Caco-2 (cell line): Measurements from ENCODE around the gene KCNK4. TPM values are rescaled to one million over a fixed set of nuclear protein-coding genes. Genes with fewer than 3 reads are reported as not detected.

Experiments used
- BruUV-seq: library from RNA; stranded (reverse); fragments of 400-500 nt; replicated peaks from 2 replicates; lab custom pipeline; 2021; lab: Mats Ljungman, UMichigan
- CTCF ChIA-PET: fragments of 300-600 bp; sonication (Branson Sonifier 250); formaldehyde crosslinking; loops from one replicate; lab custom pipeline; 2022; ENCODE audit warnings: antibody characterized with exemption; lab: Charles Lee
- POLR2A ChIA-PET: fragments of 300-600 bp; sonication (Branson Sonifier 250); formaldehyde crosslinking; loops from one replicate; lab custom pipeline; 2022; ENCODE audit warnings: antibody characterized with exemption; lab: Charles Lee
- DNase-seq, 2 experiments: peaks; one replicate each; pipeline versions ENCODE4 v3.0.0 to v3.0.0-alpha.2; 2020 to 2022
- H3K27me3 ChIP-seq: replicated peaks from 2 replicates; pipeline ENCODE4 v1.6.0; 2011; ENCODE audit warnings: low read length; ENCODE audit not compliant: control insufficient read depth, insufficient read depth
- H3K36me3 ChIP-seq: 2 replicates; pipeline ENCODE4 v1.5.1; 2011; ENCODE audit warnings: low read length; ENCODE audit not compliant: control insufficient read depth, insufficient read depth
- H3K4me1 ChIP-seq: fragments of 250-450 bp; sonication (Bioruptor Pico); 2 replicates; pipeline ENCODE4 v1.5.1; 2020; ENCODE audit warnings: mild to moderate bottlenecking
- H3K4me3 ChIP-seq: 2 replicates; pipeline ENCODE4 v1.5.1; 2011; ENCODE audit warnings: low read depth, mild to moderate bottlenecking, control low read depth, low read length
- H3K9me3 ChIP-seq: fragments of 250-450 bp; sonication (Bioruptor Pico); 2 replicates; pipeline ENCODE4 v1.5.1; 2020; ENCODE audit warnings: mild to moderate bottlenecking, moderate library complexity
- H3K27ac Mint-ChIP-seq: one replicate; pipeline ENCODE4 v1.8.0; 2022; ENCODE audit warnings: mixed read lengths; ENCODE audit not compliant: unreplicated experiment
- H3K27me3 Mint-ChIP-seq: one replicate; pipeline ENCODE4 v1.8.0; 2022; ENCODE audit warnings: mixed read lengths; ENCODE audit not compliant: insufficient read depth, unreplicated experiment
- H3K36me3 Mint-ChIP-seq: one replicate; pipeline ENCODE4 v1.8.0; 2022; ENCODE audit warnings: mild to moderate bottlenecking, mixed read lengths; ENCODE audit not compliant: insufficient read depth, unreplicated experiment
- H3K4me1 Mint-ChIP-seq: one replicate; pipeline ENCODE4 v1.8.0; 2022; ENCODE audit warnings: low read depth, mixed read lengths; ENCODE audit not compliant: unreplicated experiment
- H3K4me3 Mint-ChIP-seq: one replicate; pipeline ENCODE4 v1.8.0; 2022; ENCODE audit warnings: mild to moderate bottlenecking, moderate library complexity, mixed read lengths; ENCODE audit not compliant: unreplicated experiment
- H3K9me3 Mint-ChIP-seq: one replicate; pipeline ENCODE4 v1.8.0; 2022; ENCODE audit warnings: mixed read lengths; ENCODE audit not compliant: unreplicated experiment
- intact Hi-C: fragments of 100-400 bp; cut with micrococcal nuclease; formaldehyde crosslinking; loops from one replicate; pipeline ENCODE4 v1.10.0; 2022; ENCODE audit not compliant: unreplicated experiment
- total RNA-seq: library from RNA; stranded (reverse); gene quantifications from 2 replicates; pipeline ENCODE4 v1.2.3, GENCODE V29; 2022
- TF ChIP-seq, protein P1 (sequence below), 2 experiments: fragments of 200-600 bp in 1 of 2; IDR thresholded peaks; 1 replicate in 1 of 2; 2 replicates in 1 of 2; pipeline versions ENCODE4 v1.5.1 to v1.8.0; 2011 to 2022; ENCODE audit warnings: antibody characterized with exemption in 1 of 2, control low read depth in 1 of 2, inconsistent platforms in 1 of 2, low read depth in 1 of 2, low read length in 1 of 2, mild to moderate bottlenecking in 1 of 2, moderate library complexity in 1 of 2; ENCODE audit not compliant: insufficient read depth in 1 of 2, severe bottlenecking in 1 of 2, unreplicated experiment in 1 of 2

KCNK4 gene
- total RNA-seq, 1 experiment from 2014 or later: not detected

DNA sequence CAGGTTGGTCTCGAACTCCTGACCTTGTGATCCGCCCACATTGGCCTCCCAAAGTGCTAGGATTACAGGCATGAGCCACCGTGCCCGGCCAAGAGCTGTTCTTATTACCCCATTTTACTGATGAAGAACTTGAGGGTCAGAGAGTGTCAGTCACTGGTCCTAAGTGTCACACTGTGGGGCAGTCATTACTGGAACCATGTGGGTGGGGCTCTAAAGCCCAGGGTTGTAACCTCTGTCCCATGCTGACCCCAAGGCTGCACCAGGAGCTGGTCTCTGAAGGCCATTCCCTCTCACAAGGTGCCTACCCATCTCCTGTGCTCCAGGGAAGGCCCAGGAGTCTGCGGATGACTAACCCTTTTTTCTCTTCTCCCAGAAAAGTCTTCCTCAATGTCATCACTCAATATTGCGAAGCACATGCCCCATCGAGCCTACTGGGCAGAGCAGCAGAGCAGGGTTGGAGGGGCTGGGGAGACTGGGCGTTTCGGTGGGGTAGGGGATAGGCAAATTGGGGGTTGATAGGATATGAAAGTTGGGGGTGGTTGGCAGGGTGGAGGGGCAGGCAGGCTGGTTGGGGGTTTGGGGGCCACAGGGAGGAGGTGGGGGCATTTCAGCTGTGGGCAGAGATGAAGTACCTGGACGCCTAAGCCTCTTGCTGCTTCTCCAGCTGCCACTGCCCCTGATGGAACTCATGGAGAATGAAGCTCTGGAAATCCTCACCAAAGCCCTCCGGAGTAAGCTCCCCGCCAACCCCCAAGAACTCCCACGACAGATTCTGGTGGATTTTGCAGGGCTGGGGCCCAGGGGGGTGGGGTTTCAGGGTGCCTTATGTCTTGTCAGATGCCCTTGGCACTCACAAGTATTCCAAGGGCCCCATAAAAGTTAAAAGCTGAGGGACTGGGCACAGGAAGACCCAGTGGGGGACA lies 12.3 kb downstream of the KCNK4 start:
- BruUV-seq: no TSS peak
- Histone ChIP-seq H3K4me3 (peak overlapping the region; percentile 65), H3K27me3 (no peaks in the 10 kb centered on the region), H3K9me3 (no peaks in the 10 kb centered on the region), H3K36me3 (peaks cover 3% of the 10 kb centered on the region; the same call in 1 of the 2 replicates), H3K4me1 (peaks cover 26% of the 10 kb centered on the region)
- no peaks in the 10 kb centered on the region for H3K9me3 Mint-ChIP-seq
- peaks cover 9% of the 10 kb centered on the region for H3K4me1 Mint-ChIP-seq
- CTCF ChIA-PET: interaction anchor here (0.7 to 5.8 kb wide), 15 partner anchors 11 to 463 kb away, joined by 3 to 61 read pairs (median 8); partner anchors contain the start of genes BAD, FKBP2, GPR137 and NUDT22
- intact Hi-C loops: loop anchor here (1.0 to 2.0 kb wide), 3 partner anchors 19 to 63 kb away; partner anchors contain the start of genes BAD, FKBP2, GPR137 and PLCB3
- peaks cover 42% of the 10 kb centered on the region for H3K36me3 Mint-ChIP-seq
- no peaks in the 10 kb centered on the region for H3K27me3 Mint-ChIP-seq
- H3K27ac Mint-ChIP-seq: peak overlapping the region; percentile 99
- POLR2A ChIA-PET: interaction anchor here (0.6 to 3.5 kb wide), 9 partner anchors 14 to 1472 kb away, joined by 3 to 86 read pairs (median 10); partner anchors contain the start of genes FKBP2, NUDT22, PRDX5 and STX5
- DNase-seq: no peak
- TF ChIP-seq, protein P1, sequence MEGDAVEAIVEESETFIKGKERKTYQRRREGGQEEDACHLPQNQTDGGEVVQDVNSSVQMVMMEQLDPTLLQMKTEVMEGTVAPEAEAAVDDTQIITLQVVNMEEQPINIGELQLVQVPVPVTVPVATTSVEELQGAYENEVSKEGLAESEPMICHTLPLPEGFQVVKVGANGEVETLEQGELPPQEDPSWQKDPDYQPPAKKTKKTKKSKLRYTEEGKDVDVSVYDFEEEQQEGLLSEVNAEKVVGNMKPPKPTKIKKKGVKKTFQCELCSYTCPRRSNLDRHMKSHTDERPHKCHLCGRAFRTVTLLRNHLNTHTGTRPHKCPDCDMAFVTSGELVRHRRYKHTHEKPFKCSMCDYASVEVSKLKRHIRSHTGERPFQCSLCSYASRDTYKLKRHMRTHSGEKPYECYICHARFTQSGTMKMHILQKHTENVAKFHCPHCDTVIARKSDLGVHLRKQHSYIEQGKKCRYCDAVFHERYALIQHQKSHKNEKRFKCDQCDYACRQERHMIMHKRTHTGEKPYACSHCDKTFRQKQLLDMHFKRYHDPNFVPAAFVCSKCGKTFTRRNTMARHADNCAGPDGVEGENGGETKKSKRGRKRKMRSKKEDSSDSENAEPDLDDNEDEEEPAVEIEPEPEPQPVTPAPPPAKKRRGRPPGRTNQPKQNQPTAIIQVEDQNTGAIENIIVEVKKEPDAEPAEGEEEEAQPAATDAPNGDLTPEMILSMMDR (IDR thresholded peaks at IDR 0.05; ENCODE audit: insufficient read depth in 1 of 2, low read depth in 1 of 2, low read length in 1 of 2, severe bottlenecking in 1 of 2, unreplicated experiment in 1 of 2): no peak
- peak overlapping the region; percentile 97 for H3K4me3 Mint-ChIP-seq

DNA sequence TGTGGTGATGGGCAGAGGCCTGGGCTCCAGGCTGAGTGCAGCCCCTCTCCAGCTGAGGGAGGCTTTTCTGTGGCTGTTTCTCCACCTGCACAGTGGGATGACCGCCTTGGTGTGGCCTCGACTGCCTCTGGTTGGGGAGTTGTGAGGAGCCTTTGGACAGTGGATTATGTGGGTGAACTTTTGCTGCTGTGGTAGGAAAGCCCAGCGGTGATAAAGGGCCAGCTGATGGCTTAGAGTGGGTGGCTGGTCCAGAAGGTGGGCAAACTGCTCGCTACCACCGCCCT lies 12.9 kb downstream of the KCNK4 start:
- peaks cover 44% of the 10 kb centered on the region for H3K36me3 Mint-ChIP-seq
- DNase-seq: no peak
- H3K27me3 ChIP-seq: no peaks in the 10 kb centered on the region
- intact Hi-C loops: loop anchor here (1.0 to 2.0 kb wide), 3 partner anchors 19 to 63 kb away; partner anchors contain the start of genes BAD, FKBP2, GPR137 and PLCB3
- ChIA-PET CTCF (interaction anchor here (0.7 to 5.8 kb wide), 14 partner anchors 11 to 805 kb away, joined by 3 to 61 read pairs (median 8); partner anchors contain the start of genes BAD, FKBP2, GPR137 and NUDT22), POLR2A (interaction anchor here (0.6 to 3.5 kb wide), 7 partner anchors 13 to 1472 kb away, joined by 4 to 86 read pairs (median 9); partner anchors contain the start of genes FKBP2, NUDT22, PRDX5 and STX5)
- H3K4me3 ChIP-seq: peak overlapping the region; percentile 65
- H3K4me1 Mint-ChIP-seq: peaks cover 9% of the 10 kb centered on the region
- H3K27me3 Mint-ChIP-seq: no peaks in the 10 kb centered on the region
- H3K27ac Mint-ChIP-seq: peak overlapping the region; percentile 99
- H3K4me1 ChIP-seq: peaks cover 26% of the 10 kb centered on the region
- H3K36me3 ChIP-seq: peaks cover 3% of the 10 kb centered on the region; the same call in 1 of the 2 replicates
- no peaks in the 10 kb centered on the region for H3K9me3 Mint-ChIP-seq
- H3K9me3 ChIP-seq: no peaks in the 10 kb centered on the region
- TF ChIP-seq, protein P1 (IDR thresholded peaks at IDR 0.05; ENCODE audit: insufficient read depth in 1 of 2, low read depth in 1 of 2, low read length in 1 of 2, severe bottlenecking in 1 of 2, unreplicated experiment in 1 of 2): no peak
- peak overlapping the region; percentile 97 for H3K4me3 Mint-ChIP-seq
- BruUV-seq: no TSS peak
